Esophagus squamous epithelium (tissue), 5 donors: Measurements from ENCODE around the gene EWSR1. TPM values are rescaled to one million over a fixed set of nuclear protein-coding genes. Genes with fewer than 3 reads are reported as not detected.
A peak's percentile ranks its signal among the peaks of the same experiment; 100 is the strongest.

Experiments used
- DNase-seq: peaks from one replicate; lab custom pipeline; 2025; lab: John Stamatoyannopoulos, UW
- H3K27ac ChIP-seq, 4 donors: fragments of 200-600 bp; sonication (generic); one replicate each; pipeline ENCODE4 v1.5.1; 2016 to 2019; ENCODE audit warnings: mild to moderate bottlenecking in 1 of 4
- H3K27me3 ChIP-seq, 4 donors: fragments of 200-600 bp; sonication (generic); 1 replicate in 3 of 4; 2 replicates in 1 of 4; pipeline versions ENCODE4 v1.5.1 to v1.6.0; 2017 to 2021; ENCODE audit warnings: antibody characterized with exemption in 1 of 4
- H3K36me3 ChIP-seq, 3 donors: fragments of 200-600 bp; sonication (generic); one replicate each; pipeline ENCODE4 v1.5.1; 2016 to 2019
- H3K4me1 ChIP-seq, 3 donors: fragments of 200-600 bp; sonication (generic); one replicate each; pipeline ENCODE4 v1.5.1; 2017 to 2019
- H3K4me3 ChIP-seq, 4 donors: fragments of 200-600 bp; sonication (generic); 1 replicate in 3 of 4; 2 replicates in 1 of 4; pipeline ENCODE4 v1.5.1; 2016 to 2019; ENCODE audit warnings: mild to moderate bottlenecking in 2 of 4, moderate library complexity in 1 of 4
- H3K9me3 ChIP-seq, 3 donors: fragments of 200-600 bp; sonication (generic); one replicate each; pipeline ENCODE4 v1.5.1; 2016 to 2019
- CTCF ChIP-seq, 6 experiments: fragments of 450-650 bp in 4 of 6; fragments of 200-600 bp in 2 of 6; sonication (generic) in 2 of 6; IDR thresholded peaks; one replicate each; pipeline ENCODE4 v1.5.1; 2016 to 2019; ENCODE audit warnings: antibody characterized with exemption in 6 of 6, mild to moderate bottlenecking in 4 of 6, moderate library complexity in 4 of 6
- POLR2A ChIP-seq, 4 donors: fragments of 450-650 bp; IDR thresholded peaks; one replicate each; pipeline ENCODE4 v1.6.1; 2017; ENCODE audit warnings: antibody characterized with exemption in 4 of 4, mild to moderate bottlenecking in 4 of 4, moderate library complexity in 3 of 4
- WGBS, 2 donors: methylation state at CpG; one replicate each; pipeline ENCODE4 v1.1.5; 2018; 5-methylcytosine and 5-hydroxymethylcytosine counted together
- intact Hi-C: fragments of 100-400 bp; cut with DNase I; formaldehyde crosslinking; loops from one replicate; pipeline ENCODE4 v1.15.0; 2022
- total RNA-seq, 4 donors: library from RNA; depleted of rRNA; stranded (reverse); fragments of >200 nt; gene quantifications; one replicate each; pipeline ENCODE4 v1.1.0, GENCODE V29; 2016
- donor health status: DM: yes; HTN: yes; CAD: no.

EWSR1 gene
- total RNA-seq, 4 donors from 2014 or later, result 124 to 217 (median 174) TPM

GRCh38 chr22:29263791-29264276 lies 4.2 kb upstream of the EWSR1 start:
- WGBS, 2 donors, result no CpG with 5 or more reads among the region's 14 CpGs
- intact Hi-C loops, result no loop called here
- peaks cover 15 to 22% (median 15%) of the 10 kb centered on the region in 3 donors for H3K4me1 ChIP-seq
- H3K36me3 ChIP-seq, result peaks cover 5 to 58% (median 9%) of the 10 kb centered on the region in 3 donors
- DNase-seq, result no peak
- H3K27ac ChIP-seq, result no peak overlapping the region
- H3K9me3 ChIP-seq, result no peaks in the 10 kb centered on the region
- TF ChIP-seq POLR2A (IDR thresholded peaks at IDR 0.05) (no peak), CTCF (IDR thresholded peaks at IDR 0.05) (no peak)
- H3K27me3 ChIP-seq, result no peaks in the 10 kb centered on the region
- no peak overlapping the region for H3K4me3 ChIP-seq

DNA sequence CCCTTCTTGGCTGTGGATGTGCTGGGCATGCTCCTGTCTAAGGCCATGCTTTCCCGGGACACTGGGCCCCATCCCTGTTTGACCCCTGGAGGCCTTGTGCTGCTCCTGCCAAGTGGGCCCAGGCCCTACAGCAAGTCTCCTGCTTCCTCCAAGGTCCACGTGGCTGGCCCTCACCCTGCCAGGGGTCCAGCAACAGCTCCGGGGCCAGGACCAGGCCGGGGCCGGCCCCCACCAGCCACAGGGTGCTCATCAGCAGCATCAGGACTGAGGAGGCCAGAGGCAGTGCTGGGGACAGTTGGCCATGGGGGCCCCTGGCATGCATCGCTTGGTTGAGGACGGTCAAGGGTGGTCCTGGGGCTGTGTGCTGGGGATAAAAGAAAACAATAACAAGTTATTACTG lies 2.8 kb upstream of the EWSR1 start:
- Histone ChIP-seq H3K9me3 (no peaks in the 10 kb centered on the region), H3K4me1 (peaks cover 15 to 37% (median 18%) of the 10 kb centered on the region in 3 donors), H3K36me3 (peaks cover 5 to 44% (median 9%) of the 10 kb centered on the region in 3 donors), H3K4me3 (no peak overlapping the region), H3K27me3 (no peaks in the 10 kb centered on the region), H3K27ac (no peak overlapping the region)
- intact Hi-C loops, result no loop called here
- 100% methylated on average over 2 of the region's 7 CpGs for WGBS, 2 donors
- TF ChIP-seq CTCF (IDR thresholded peaks at IDR 0.05) (no peak), POLR2A (IDR thresholded peaks at IDR 0.05) (no peak)
- DNase-seq, result no peak

DNA sequence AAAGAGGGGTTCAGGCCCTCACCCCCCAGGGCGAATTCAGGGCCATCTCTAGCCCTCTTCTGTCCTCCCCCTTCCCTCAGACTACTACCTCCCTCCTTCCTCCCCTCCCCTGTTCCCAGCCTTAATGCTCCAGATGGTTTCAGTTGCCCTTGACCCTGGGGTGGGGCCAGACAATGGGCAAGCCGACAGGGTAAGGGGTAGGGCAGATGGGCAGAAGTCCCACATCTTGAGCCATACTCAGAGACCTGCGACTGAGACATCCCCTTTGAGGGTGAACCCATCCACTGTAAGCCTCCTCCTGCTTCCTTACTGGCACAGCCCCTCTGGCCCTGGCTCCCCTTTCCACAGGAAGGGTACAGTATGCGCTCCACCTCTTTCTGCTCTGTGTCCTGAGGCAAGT lies 2.1 kb upstream of the EWSR1 start:
- H3K36me3 ChIP-seq, result peaks cover 5 to 37% (median 9%) of the 10 kb centered on the region in 3 donors
- peak overlapping the region in 1 of 4 donors; percentile 97 for H3K27ac ChIP-seq
- intact Hi-C loops, result no loop called here
- H3K27me3 ChIP-seq, result no peaks in the 10 kb centered on the region
- 59 to 67% methylated on average over 4 of the region's 4 CpGs for WGBS, 2 donors
- no peak for DNase-seq
- peaks cover 15 to 43% (median 23%) of the 10 kb centered on the region in 3 donors for H3K4me1 ChIP-seq
- no peaks in the 10 kb centered on the region for H3K9me3 ChIP-seq
- no peak overlapping the region for H3K4me3 ChIP-seq
- TF ChIP-seq POLR2A (IDR thresholded peaks at IDR 0.05), result no peak
- peak in 1 of 6 experiments; percentile 4 for TF ChIP-seq CTCF (IDR thresholded peaks at IDR 0.05)

DNA sequence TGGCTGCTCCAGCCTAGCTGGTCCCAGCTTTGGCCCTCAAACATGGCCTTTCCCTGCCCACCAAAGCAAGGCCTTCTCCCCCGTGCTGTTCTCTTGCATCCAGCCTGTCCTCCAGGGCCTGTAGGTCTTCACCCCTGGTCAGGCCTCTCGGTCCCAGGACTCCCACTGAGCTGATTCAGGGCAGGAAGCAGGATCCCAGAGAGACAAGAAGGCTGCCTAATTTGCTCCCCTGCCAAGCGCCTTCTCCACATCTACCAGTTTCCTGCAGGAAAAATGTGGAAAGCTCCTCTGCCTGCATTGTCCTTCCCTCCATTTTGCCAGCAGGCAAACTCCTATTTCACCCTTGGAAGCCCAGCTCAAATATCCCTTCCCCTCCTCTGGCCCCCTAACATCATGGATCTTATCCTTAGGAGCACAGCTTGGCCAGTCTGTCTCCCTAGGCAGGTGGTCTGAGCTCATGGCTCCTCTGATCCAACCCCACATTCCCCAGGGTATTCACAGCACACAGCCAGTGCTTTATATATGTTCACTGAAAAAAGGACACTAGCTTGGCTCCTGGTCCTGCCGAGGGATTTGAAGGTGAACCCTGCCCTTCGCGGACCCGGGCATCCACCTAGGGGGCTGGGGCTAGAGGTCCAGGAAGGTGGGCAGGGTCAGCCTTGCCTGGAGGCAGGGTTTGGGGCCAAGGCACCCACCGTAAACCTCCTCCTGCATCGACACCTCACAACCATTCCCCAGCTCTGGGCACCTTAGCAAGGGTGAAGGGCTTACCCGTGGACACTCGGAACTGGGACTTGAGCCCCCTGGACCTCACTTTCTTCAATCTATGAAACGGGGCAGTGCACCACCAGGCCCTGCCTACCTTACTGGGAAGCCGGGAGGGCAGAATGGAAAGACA lies 1.3 kb upstream of the EWSR1 start:
- intact Hi-C loops, result no loop called here
- no peak for DNase-seq
- H3K4me1 ChIP-seq, result peaks cover 15 to 52% (median 31%) of the 10 kb centered on the region in 3 donors
- H3K9me3 ChIP-seq, result no peaks in the 10 kb centered on the region
- H3K27me3 ChIP-seq, result no peaks in the 10 kb centered on the region
- TF ChIP-seq CTCF (IDR thresholded peaks at IDR 0.05), result no peak
- TF ChIP-seq POLR2A (IDR thresholded peaks at IDR 0.05), result no peak
- WGBS, 2 donors, result 18 to 67% methylated on average over 1 to 12 of the region's 13 CpGs
- H3K4me3 ChIP-seq, result peak overlapping the region; percentile 79 to 97 (median 88)
- H3K36me3 ChIP-seq, result peaks cover 5 to 41% (median 9%) of the 10 kb centered on the region in 3 donors
- peak overlapping the region; percentile 97 to 99 (median 99) for H3K27ac ChIP-seq

DNA sequence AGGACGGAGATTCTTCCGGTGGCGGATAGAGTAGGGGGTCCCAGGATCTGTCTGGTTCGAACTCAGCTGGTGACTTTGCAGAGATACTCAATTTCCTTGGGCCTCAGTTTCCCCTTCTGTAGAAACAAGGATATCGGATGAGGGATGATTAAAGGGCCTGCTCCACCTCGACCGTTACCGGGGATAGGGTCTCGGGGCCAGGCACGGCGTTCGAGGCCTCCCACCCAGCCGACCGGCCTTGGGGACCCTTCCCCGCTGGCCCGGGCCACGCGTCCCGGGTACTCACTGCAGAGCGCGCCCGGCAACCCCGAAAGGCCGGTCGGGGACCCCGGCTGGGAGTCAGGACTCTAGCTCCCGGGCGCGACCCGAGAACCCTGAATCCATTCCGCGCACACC lies 608 bp upstream of the EWSR1 start:
- H3K9me3 ChIP-seq, result no peaks in the 10 kb centered on the region
- DNase-seq, result no peak
- 0% methylated on average over 2 to 4 of the region's 32 CpGs for WGBS, 2 donors
- no peaks in the 10 kb centered on the region for H3K27me3 ChIP-seq
- peak overlapping the region; percentile 79 to 97 (median 88) for H3K4me3 ChIP-seq
- peaks cover 15 to 59% (median 35%) of the 10 kb centered on the region in 3 donors for H3K4me1 ChIP-seq
- peaks cover 5 to 48% (median 9%) of the 10 kb centered on the region in 3 donors for H3K36me3 ChIP-seq
- H3K27ac ChIP-seq, result peak overlapping the region; percentile 97 to 99 (median 99)
- no peak for TF ChIP-seq POLR2A (IDR thresholded peaks at IDR 0.05)
- TF ChIP-seq CTCF (IDR thresholded peaks at IDR 0.05), result no peak
- intact Hi-C loops, result no loop called here
